Breast epithelium (tissue), 3 donors: ENCODE measurements around the gene LSS.

Source experiments
- CTCF ChIP-seq, 3 donors: fragments of 450-650 bp; IDR thresholded peaks; one replicate each; pipeline ENCODE4 v1.5.1; 2016 to 2017; ENCODE audit warnings: antibody characterized with exemption in 3 of 3, mild to moderate bottlenecking in 3 of 3, moderate library complexity in 3 of 3
- POLR2A ChIP-seq: fragments of 450-650 bp; IDR thresholded peaks from one replicate; pipeline ENCODE4 v1.6.1; 2016; ENCODE audit warnings: antibody characterized with exemption, mild to moderate bottlenecking, moderate library complexity
- POLR2AphosphoS5 ChIP-seq, 3 donors: sonication (generic); formaldehyde crosslinking; IDR thresholded peaks; one replicate each; pipeline ENCODE4 v1.6.1; 2017; ENCODE audit warnings: antibody characterized with exemption in 3 of 3

GRCh38 chr21:46141767-46142581, 86.6 kb downstream of the LSS start:
- no peak for TF ChIP-seq CTCF (IDR thresholded peaks at IDR 0.05)
- TF ChIP-seq POLR2A = no peak
- no peak for TF ChIP-seq POLR2AphosphoS5 (IDR thresholded peaks at IDR 0.05)
